Ishikawa (cell line): ENCODE measurements around the gene ATP2B2.

ENCODE experiments used
- EP300 ChIP-seq: IDR thresholded peaks from 2 replicates; pipeline ENCODE4 v1.6.1; 2012; ENCODE audit warnings: borderline replicate concordance
- RAD21 ChIP-seq: IDR thresholded peaks from 2 replicates; pipeline ENCODE4 v1.6.1; 2012; ENCODE audit warnings: low read depth
- TAF1 ChIP-seq: IDR thresholded peaks from 2 replicates; pipeline ENCODE4 v1.6.1; 2012; ENCODE audit warnings: low read depth, mild to moderate bottlenecking

DNA sequence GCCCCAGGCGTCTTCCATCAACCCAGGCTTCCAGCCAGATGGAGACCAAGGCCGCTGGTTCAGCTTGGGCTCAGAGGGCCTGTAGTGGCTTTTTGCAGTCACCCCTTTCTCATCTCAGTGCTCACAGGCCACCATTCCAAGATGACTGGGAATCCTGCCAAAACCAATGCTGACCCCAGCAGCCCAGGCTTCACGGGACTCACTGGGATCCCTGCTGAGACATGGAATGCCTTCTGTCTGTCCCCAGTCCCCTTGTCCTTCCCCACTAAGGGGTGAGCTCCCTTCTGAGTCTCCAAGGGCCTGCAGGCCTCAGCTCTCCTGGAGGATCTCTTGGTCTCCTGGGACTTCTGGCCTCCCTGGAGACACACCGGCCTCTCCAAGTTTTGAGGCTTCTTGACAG, 107.0 kb downstream of the ATP2B2 start:
- TF ChIP-seq EP300 (no peak), RAD21 (no peak), TAF1 (no peak)
